GM18498 (cell line): ENCODE measurements around the gene PTPN4.
"Not testable (repeated sequence)": the region's sequence is repeated elsewhere in the genome, so short reads cannot be mapped to it uniquely, and the experiment has no call there.

Experiments used
- ATAC-seq: cut with Tn5 transposase; IDR thresholded peaks from one replicate; pipeline ENCODE4 v1.9.1; 2021; ENCODE audit warnings: mild to moderate bottlenecking, moderate library complexity; ENCODE audit not compliant: unreplicated experiment

The PTPN4 gene

GRCh38 chr2:119801989-119802388 is 42.3 kb downstream of the PTPN4 start:
- ATAC-seq, result not testable (repeated sequence)

GRCh38 chr2:119803101-119803500 is 43.4 kb downstream of the PTPN4 start:
- ATAC-seq, result no peak

- ATAC-seq, result not testable (repeated sequence)
Measured at GRCh38 chr2:119804409-119804808, 44.7 kb downstream of the PTPN4 start.

- ATAC-seq, result no peak
Measured at GRCh38 chr2:119808516-119809147, 48.9 kb downstream of the PTPN4 start.

GRCh38 chr2:119809339-119810048 is 49.8 kb downstream of the PTPN4 start:
- ATAC-seq, result no peak

- ATAC-seq, result no peak
Measured at GRCh38 chr2:119810049-119810630, 50.4 kb downstream of the PTPN4 start.

- no peak for ATAC-seq
Measured at GRCh38 chr2:119814216-119814615, 54.5 kb downstream of the PTPN4 start.

GRCh38 chr2:119818792-119819191 is 59.1 kb downstream of the PTPN4 start:
- no peak for ATAC-seq

- no peak for ATAC-seq
Measured at GRCh38 chr2:119819846-119820245, 60.1 kb downstream of the PTPN4 start.

GRCh38 chr2:119820275-119820674 is 60.6 kb downstream of the PTPN4 start:
- ATAC-seq, result no peak

- no peak for ATAC-seq
Measured at GRCh38 chr2:119821266-119821665, 61.5 kb downstream of the PTPN4 start.

GRCh38 chr2:119823734-119824334 is 64.1 kb downstream of the PTPN4 start:
- ATAC-seq, result no peak

GRCh38 chr2:119826370-119826961 is 66.7 kb downstream of the PTPN4 start:
- peak; percentile 74 for ATAC-seq

- ATAC-seq, result no peak
Measured at GRCh38 chr2:119827866-119828507, 68.3 kb downstream of the PTPN4 start.

GRCh38 chr2:119836455-119837142 is 76.9 kb downstream of the PTPN4 start:
- ATAC-seq, result no peak

- ATAC-seq, result no peak
Measured at GRCh38 chr2:119837350-119837749, 77.6 kb downstream of the PTPN4 start.

- no peak for ATAC-seq
Measured at GRCh38 chr2:119837759-119838158, 78.0 kb downstream of the PTPN4 start.

- no peak for ATAC-seq
Measured at GRCh38 chr2:119838179-119838578, 78.5 kb downstream of the PTPN4 start.

GRCh38 chr2:119841550-119841949 is 81.8 kb downstream of the PTPN4 start:
- ATAC-seq, result no peak

GRCh38 chr2:119846021-119846420 is 86.3 kb downstream of the PTPN4 start:
- no peak for ATAC-seq
